Liver (tissue), 9 donors: ENCODE data around the gene CALML5. TPM values are rescaled to one million over a fixed set of nuclear protein-coding genes. Genes with fewer than 3 reads are reported as not detected.

Experiments used
- DNase-seq: peaks from one replicate; pipeline ENCODE4 v3.0.0-alpha.2; 2017; ENCODE audit warnings: low spot score
- H3K27ac ChIP-seq, 2 donors: one replicate each; pipeline ENCODE4 v1.7.0; 2013; ENCODE audit warnings: inconsistent platforms in 2 of 2, low read length in 2 of 2, control low read depth in 1 of 2, low read depth in 1 of 2, mild to moderate bottlenecking in 1 of 2
- H3K27me3 ChIP-seq, 4 donors: one replicate each; pipeline versions ENCODE4 v1.6.1 to v1.7.0; 2013; ENCODE audit warnings: low read length in 3 of 4, inconsistent platforms in 1 of 4, mild to moderate bottlenecking in 1 of 4, moderate library complexity in 1 of 4; ENCODE audit not compliant: control insufficient read depth in 4 of 4, insufficient read depth in 4 of 4
- H3K36me3 ChIP-seq, 4 donors: one replicate each; pipeline versions ENCODE4 v1.6.1 to v1.7.0; 2013; ENCODE audit warnings: low read length in 3 of 4, mild to moderate bottlenecking in 3 of 4, low read depth in 1 of 4, moderate library complexity in 1 of 4; ENCODE audit not compliant: control insufficient read depth in 4 of 4, insufficient read depth in 3 of 4
- H3K4me1 ChIP-seq, 4 donors: one replicate each; pipeline versions ENCODE4 v1.6.1 to v1.7.0; 2013; ENCODE audit warnings: low read length in 3 of 4, mild to moderate bottlenecking in 3 of 4, moderate library complexity in 1 of 4; ENCODE audit not compliant: control insufficient read depth in 4 of 4, insufficient read depth in 4 of 4
- H3K4me3 ChIP-seq, 3 donors: one replicate each; pipeline versions ENCODE4 v1.6.1 to v1.7.0; 2013; ENCODE audit warnings: low read length in 3 of 3, control low read depth in 1 of 3, low read depth in 1 of 3, mild to moderate bottlenecking in 1 of 3
- H3K9ac ChIP-seq, 2 donors: one replicate each; pipeline ENCODE4 v1.7.0; 2013; ENCODE audit warnings: low read length in 2 of 2, mild to moderate bottlenecking in 2 of 2, moderate library complexity in 2 of 2, control low read depth in 1 of 2, low read depth in 1 of 2
- H3K9me3 ChIP-seq, 4 donors: one replicate each; pipeline versions ENCODE4 v1.6.1 to v1.7.0; 2013; ENCODE audit warnings: low read length in 3 of 4; ENCODE audit not compliant: control insufficient read depth in 4 of 4
- EGR1 ChIP-seq, 2 donors: IDR thresholded peaks; 2 replicates each; pipeline ENCODE4 v1.6.1; 2016 to 2018; ENCODE audit warnings: antibody characterized with exemption in 2 of 2, low read depth in 2 of 2
- FOXA1 ChIP-seq: IDR thresholded peaks from 2 replicates; pipeline ENCODE4 v1.6.1; 2016; ENCODE audit warnings: antibody characterized with exemption
- FOXA2 ChIP-seq: IDR thresholded peaks from 2 replicates; pipeline ENCODE4 v1.6.1; 2016; ENCODE audit warnings: antibody characterized with exemption
- GABPA ChIP-seq, 2 donors: IDR thresholded peaks in 1 of 2; conservative IDR thresholded peaks in 1 of 2; 2 replicates each; pipeline ENCODE4 v1.6.1; 2016; ENCODE audit warnings: antibody characterized with exemption in 2 of 2, mild to moderate bottlenecking in 1 of 2, moderate library complexity in 1 of 2
- HNF4A ChIP-seq, 2 donors: conservative IDR thresholded peaks; 2 replicates each; pipeline ENCODE4 v1.6.1; 2016; ENCODE audit warnings: antibody characterized with exemption in 2 of 2, mild to moderate bottlenecking in 2 of 2
- HNF4G ChIP-seq: IDR thresholded peaks from 2 replicates; pipeline ENCODE4 v1.6.1; 2016; ENCODE audit warnings: antibody characterized with exemption
- JUND ChIP-seq, 2 donors: IDR thresholded peaks; 2 replicates each; pipeline ENCODE4 v1.6.1; 2016; ENCODE audit warnings: antibody characterized with exemption in 2 of 2
- NR2F2 ChIP-seq: IDR thresholded peaks from 2 replicates; pipeline ENCODE4 v1.6.1; 2016; ENCODE audit warnings: antibody characterized with exemption
- RAD21 ChIP-seq, 2 donors: IDR thresholded peaks; 2 replicates each; pipeline ENCODE4 v1.6.1; 2016; ENCODE audit warnings: antibody characterized with exemption in 2 of 2, mild to moderate bottlenecking in 2 of 2
- REST ChIP-seq: IDR thresholded peaks from 2 replicates; pipeline ENCODE4 v1.6.1; 2016; ENCODE audit warnings: antibody characterized with exemption, mild to moderate bottlenecking
- RXRA ChIP-seq, 2 donors: IDR thresholded peaks; 2 replicates each; pipeline ENCODE4 v1.6.1; 2017 to 2018; ENCODE audit warnings: antibody characterized with exemption in 2 of 2, mild to moderate bottlenecking in 1 of 2
- SP1 ChIP-seq: IDR thresholded peaks from 2 replicates; pipeline ENCODE4 v1.6.1; 2018; ENCODE audit warnings: antibody characterized with exemption, mild to moderate bottlenecking
- TAF1 ChIP-seq: conservative IDR thresholded peaks from 2 replicates; pipeline ENCODE4 v1.6.1; 2016; ENCODE audit warnings: antibody characterized with exemption, mild to moderate bottlenecking
- YY1 ChIP-seq: IDR thresholded peaks from 2 replicates; pipeline ENCODE4 v1.6.1; 2016; ENCODE audit warnings: antibody characterized with exemption, mild to moderate bottlenecking
- ZBTB33 ChIP-seq: IDR thresholded peaks from 2 replicates; pipeline ENCODE4 v1.6.1; 2016; ENCODE audit warnings: antibody characterized with exemption
- WGBS: extraction: QIAGEN DNeasy Blood & Tissue Kit; methylation state at CpG from one replicate; pipeline ENCODE4 v1.1.7; 2013; 5-methylcytosine and 5-hydroxymethylcytosine counted together
- polyA plus RNA-seq, 2 donors: library from polyadenylated mRNA; stranded (reverse) in 1 of 2; unstranded in 1 of 2; fragments of 200-250 nt in 1 of 2; fragments of >200 nt in 1 of 2; fragmentation: Nextera tagmentation in 1 of 2; extraction: Ambion mirVana in 1 of 2; gene quantifications; one replicate each; pipeline versions ENCODE4 v1.2.1 to v1.2.3, GENCODE V29; 2013 to 2015
- total RNA-seq, 2 donors: library from RNA; depleted of rRNA; stranded (reverse); fragments of >200 nt; gene quantifications; one replicate each; pipeline ENCODE4 v1.2.3, GENCODE V29; 2014
- TF ChIP-seq, protein P1 (sequence below): IDR thresholded peaks from 2 replicates; pipeline ENCODE4 v1.6.1; 2016; ENCODE audit warnings: antibody characterized with exemption
- TF ChIP-seq, protein P2 (sequence below): fragments of 150-350 bp; IDR thresholded peaks from 2 replicates; pipeline ENCODE4 v1.5.1; 2017; ENCODE audit warnings: improper control_type of control experiment, low read depth, low read length; ENCODE audit not compliant: missing input control
- donor health status: healthy.
- donor health status: healthy.
- donor health status: healthy.
- donor health status: healthy.
- donor health status: healthy.

Gene CALML5
- total and polyA plus RNA-seq, 4 donors: not detected

GRCh38 chr10:5504146-5505072 is 5.0 kb upstream of the CALML5 start:
- Histone ChIP-seq H3K9me3 (no peaks in the 10 kb centered on the region), H3K27ac (no peak overlapping the region), H3K9ac (no peak overlapping the region), H3K4me1 (no peaks in the 10 kb centered on the region), H3K36me3 (no peaks in the 10 kb centered on the region), H3K4me3 (no peak overlapping the region), H3K27me3 (no peaks in the 10 kb centered on the region)
- TF ChIP-seq, protein P1, sequence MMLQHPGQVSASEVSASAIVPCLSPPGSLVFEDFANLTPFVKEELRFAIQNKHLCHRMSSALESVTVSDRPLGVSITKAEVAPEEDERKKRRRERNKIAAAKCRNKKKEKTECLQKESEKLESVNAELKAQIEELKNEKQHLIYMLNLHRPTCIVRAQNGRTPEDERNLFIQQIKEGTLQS: no peak
- TF ChIP-seq HNF4A (conservative IDR thresholded peaks at IDR 0.05): no peak
- TF ChIP-seq TAF1: no peak
- TF ChIP-seq HNF4G: no peak
- TF ChIP-seq GABPA (IDR thresholded peaks at IDR 0.05 in 1 of 2, conservative IDR thresholded peaks at IDR 0.05 in 1 of 2): no peak
- no peak for TF ChIP-seq JUND (IDR thresholded peaks at IDR 0.05)
- no peak for TF ChIP-seq YY1
- TF ChIP-seq SP1: no peak
- TF ChIP-seq RAD21 (IDR thresholded peaks at IDR 0.05): no peak
- TF ChIP-seq EGR1 (IDR thresholded peaks at IDR 0.05; ENCODE audit: low read depth in 2 of 2): no peak
- TF ChIP-seq RXRA (IDR thresholded peaks at IDR 0.05): no peak
- TF ChIP-seq FOXA1: no peak
- no peak for TF ChIP-seq REST
- no peak for TF ChIP-seq NR2F2
- TF ChIP-seq, protein P2, sequence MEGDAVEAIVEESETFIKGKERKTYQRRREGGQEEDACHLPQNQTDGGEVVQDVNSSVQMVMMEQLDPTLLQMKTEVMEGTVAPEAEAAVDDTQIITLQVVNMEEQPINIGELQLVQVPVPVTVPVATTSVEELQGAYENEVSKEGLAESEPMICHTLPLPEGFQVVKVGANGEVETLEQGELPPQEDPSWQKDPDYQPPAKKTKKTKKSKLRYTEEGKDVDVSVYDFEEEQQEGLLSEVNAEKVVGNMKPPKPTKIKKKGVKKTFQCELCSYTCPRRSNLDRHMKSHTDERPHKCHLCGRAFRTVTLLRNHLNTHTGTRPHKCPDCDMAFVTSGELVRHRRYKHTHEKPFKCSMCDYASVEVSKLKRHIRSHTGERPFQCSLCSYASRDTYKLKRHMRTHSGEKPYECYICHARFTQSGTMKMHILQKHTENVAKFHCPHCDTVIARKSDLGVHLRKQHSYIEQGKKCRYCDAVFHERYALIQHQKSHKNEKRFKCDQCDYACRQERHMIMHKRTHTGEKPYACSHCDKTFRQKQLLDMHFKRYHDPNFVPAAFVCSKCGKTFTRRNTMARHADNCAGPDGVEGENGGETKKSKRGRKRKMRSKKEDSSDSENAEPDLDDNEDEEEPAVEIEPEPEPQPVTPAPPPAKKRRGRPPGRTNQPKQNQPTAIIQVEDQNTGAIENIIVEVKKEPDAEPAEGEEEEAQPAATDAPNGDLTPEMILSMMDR: no peak
- no peak for TF ChIP-seq FOXA2
- TF ChIP-seq ZBTB33: no peak
- 79% methylated on average over 18 of the region's 18 CpGs for WGBS
- no peak for DNase-seq
